Loucy (cell line): ENCODE measurements around the gene TMED6.
A peak's percentile ranks its signal among the peaks of the same experiment; 100 is the strongest.

Experiments
- H2AFZ ChIP-seq: fragments of 200-600 bp; sonication (generic); 2 replicates; pipeline ENCODE4 v1.6.0; 2016; ENCODE audit warnings: antibody characterized with exemption, mild to moderate bottlenecking, low read length, moderate library complexity
- H3F3A ChIP-seq: fragments of 200-600 bp; 2 replicates; pipeline ENCODE4 v1.6.0; 2016; ENCODE audit warnings: antibody characterized with exemption, low read depth, mild to moderate bottlenecking
- H3K27me3 ChIP-seq: fragments of 200-600 bp; sonication (generic); 2 replicates; pipeline ENCODE4 v1.6.1; 2014; ENCODE audit warnings: low read length, mild to moderate bottlenecking; ENCODE audit not compliant: insufficient read depth, poor library complexity, severe bottlenecking
- H3K36me3 ChIP-seq: fragments of 200-600 bp; sonication (generic); 2 replicates; pipeline ENCODE4 v1.6.1; 2016; ENCODE audit warnings: low read length; ENCODE audit not compliant: insufficient read depth
- H3K4me1 ChIP-seq: fragments of 200-600 bp; sonication (generic); 2 replicates; pipeline ENCODE4 v1.5.1; 2014; ENCODE audit warnings: low read length, mild to moderate bottlenecking; ENCODE audit not compliant: insufficient read depth, poor library complexity, severe bottlenecking
- H3K4me2 ChIP-seq: fragments of 200-600 bp; sonication (generic); 2 replicates; pipeline ENCODE4 v1.6.0; 2014; ENCODE audit warnings: antibody characterized with exemption, low read length, low read depth, mild to moderate bottlenecking; ENCODE audit not compliant: poor library complexity, severe bottlenecking
- H3K4me3 ChIP-seq: fragments of 200-600 bp; sonication (generic); 2 replicates; pipeline ENCODE4 v1.5.1; 2014; ENCODE audit warnings: low read length, mild to moderate bottlenecking, mixed read lengths; ENCODE audit not compliant: poor library complexity, severe bottlenecking
- H3K79me2 ChIP-seq: fragments of 200-600 bp; sonication (generic); 2 replicates; pipeline ENCODE4 v1.6.1; 2014; ENCODE audit warnings: low read length; ENCODE audit not compliant: insufficient read depth
- H3K9ac ChIP-seq: fragments of 200-600 bp; sonication (generic); 2 replicates; pipeline ENCODE4 v1.6.0; 2014; ENCODE audit warnings: mild to moderate bottlenecking, low read depth, low read length, moderate library complexity; ENCODE audit not compliant: poor library complexity, severe bottlenecking
- H3K9me2 ChIP-seq: fragments of 200-600 bp; sonication (generic); replicated peaks from 2 replicates; pipeline ENCODE4 v1.6.1; 2016; ENCODE audit warnings: low read depth, low read length, mixed read lengths
- H3K9me3 ChIP-seq: fragments of 200-600 bp; sonication (generic); 2 replicates; pipeline ENCODE4 v1.6.1; 2014; ENCODE audit warnings: mild to moderate bottlenecking, antibody characterized with exemption, low read length, low read depth; ENCODE audit not compliant: insufficient read depth
- H4K20me1 ChIP-seq: fragments of 200-600 bp; sonication (generic); 2 replicates; pipeline ENCODE4 v1.6.0; 2014; ENCODE audit warnings: antibody characterized with exemption, low read length, mild to moderate bottlenecking; ENCODE audit not compliant: insufficient read depth, poor library complexity, severe bottlenecking
- CTCF ChIP-seq: fragments of 200-600 bp; sonication (generic); conservative IDR thresholded peaks from 2 replicates; pipeline ENCODE4 v1.5.1; 2014; ENCODE audit warnings: mild to moderate bottlenecking, antibody characterized with exemption, low read length
- EZH2phosphoT487 ChIP-seq: fragments of 200-600 bp; IDR thresholded peaks from 2 replicates; pipeline ENCODE4 v1.6.1; 2018; ENCODE audit warnings: antibody characterized with exemption, mild to moderate bottlenecking, moderate library complexity, borderline replicate concordance

The TMED6 gene

GRCh38 chr16:69381231-69381630 lies 29.6 kb upstream of the TMED6 start:
- no peaks in the 10 kb centered on the region for H3K9me3 ChIP-seq
- H2AFZ ChIP-seq: no peak overlapping the region
- H3K36me3 ChIP-seq: peaks cover 20% of the 10 kb centered on the region; the same call in 1 of the 2 replicates
- peaks cover 31% of the 10 kb centered on the region for H4K20me1 ChIP-seq
- peaks cover 29% of the 10 kb centered on the region for H3K4me1 ChIP-seq
- 0 out of 2 replicates have a peak, but pooled peaks cover 3% of the 10 kb centered on the region for H3F3A ChIP-seq
- no peaks in the 10 kb centered on the region for H3K9me2 ChIP-seq
- H3K9ac ChIP-seq: no peak overlapping the region
- H3K4me2 ChIP-seq: peak overlapping the region; percentile 93
- H3K79me2 ChIP-seq: peaks cover 56% of the 10 kb centered on the region
- no peak overlapping the region for H3K4me3 ChIP-seq
- no peak for TF ChIP-seq CTCF
- no peaks in the 10 kb centered on the region for H3K27me3 ChIP-seq

- peaks cover 36% of the 10 kb centered on the region for H3K79me2 ChIP-seq
- peaks cover 15% of the 10 kb centered on the region for H4K20me1 ChIP-seq
- H3K27me3 ChIP-seq: no peaks in the 10 kb centered on the region
- peaks cover 16% of the 10 kb centered on the region for H3K4me1 ChIP-seq
- no peak overlapping the region for H3K4me2 ChIP-seq
- peaks cover 20% of the 10 kb centered on the region; the same call in 1 of the 2 replicates for H3K36me3 ChIP-seq
- no peaks in the 10 kb centered on the region for H3F3A ChIP-seq
- no peak for TF ChIP-seq EZH2phosphoT487
- no peak for TF ChIP-seq CTCF
- H2AFZ ChIP-seq: no peak overlapping the region
- H3K9me2 ChIP-seq: no peaks in the 10 kb centered on the region
- H3K9ac ChIP-seq: no peak overlapping the region
- H3K4me3 ChIP-seq: no peak overlapping the region
- no peaks in the 10 kb centered on the region for H3K9me3 ChIP-seq
Observed at GRCh38 chr16:69378760-69379159, 27.2 kb upstream of the TMED6 start.

GRCh38 chr16:69378036-69378435 lies 26.4 kb upstream of the TMED6 start:
- Histone ChIP-seq H3F3A (no peaks in the 10 kb centered on the region), H3K4me2 (no peak overlapping the region), H3K79me2 (peaks cover 28% of the 10 kb centered on the region), H4K20me1 (peaks cover 7% of the 10 kb centered on the region), H3K9me3 (no peaks in the 10 kb centered on the region), H3K36me3 (peaks cover 20% of the 10 kb centered on the region; the same call in 1 of the 2 replicates), H3K4me3 (no peak overlapping the region), H3K4me1 (peaks cover 9% of the 10 kb centered on the region), H3K27me3 (no peaks in the 10 kb centered on the region), H3K9me2 (no peaks in the 10 kb centered on the region), H2AFZ (no peak overlapping the region), H3K9ac (no peak overlapping the region)
- no peak for TF ChIP-seq CTCF
- TF ChIP-seq EZH2phosphoT487: no peak
